GM12878 (cell line): ENCODE measurements around the gene ANO2.

Experiments used
- BHLHE40 ChIP-seq, 2 experiments: fragments of 450-650 bp in 1 of 2; IDR thresholded peaks; 2 replicates each; pipeline ENCODE4 v1.6.1; 2011 to 2017; ENCODE audit warnings: low read depth in 2 of 2, borderline replicate concordance in 1 of 2, improper control_type of control experiment in 1 of 2, low read length in 1 of 2, mild to moderate bottlenecking in 1 of 2
- CBFB ChIP-seq: IDR thresholded peaks from 2 replicates; pipeline ENCODE4 v1.6.1; 2016; ENCODE audit warnings: antibody characterized with exemption, low read depth
- CBX5 ChIP-seq: sonication (generic); IDR thresholded peaks from 2 replicates; pipeline ENCODE4 v1.6.1; 2016; ENCODE audit warnings: low read depth, moderate library complexity, mild to moderate bottlenecking, inconsistent platforms
- CHD1 ChIP-seq: IDR thresholded peaks from 2 replicates; pipeline ENCODE4 v1.6.1; 2012; ENCODE audit warnings: low read depth, low read length, improper control_type of control experiment
- EZH2 ChIP-seq: IDR thresholded peaks from 2 replicates; pipeline ENCODE4 v1.6.1; 2012; ENCODE audit warnings: low read depth, mild to moderate bottlenecking, control low read depth, inconsistent platforms, low read length, borderline replicate concordance; ENCODE audit not compliant: control insufficient read depth
- NFXL1 ChIP-seq: fragments of 450-650 bp; IDR thresholded peaks from 2 replicates; pipeline ENCODE4 v1.6.1; 2017; ENCODE audit warnings: antibody characterized with exemption, mild to moderate bottlenecking, borderline replicate concordance
- POLR2A ChIP-seq: IDR thresholded peaks from 2 replicates; pipeline ENCODE4 v1.6.1; 2011; ENCODE audit warnings: low read depth, mild to moderate bottlenecking, low read length
- RBBP5 ChIP-seq: fragments of 200-600 bp; sonication (generic); conservative IDR thresholded peaks from 2 replicates; pipeline ENCODE4 v1.6.1; 2016
- ZBTB4 ChIP-seq: fragments of 450-650 bp; formaldehyde crosslinking; IDR thresholded peaks from 2 replicates; pipeline ENCODE4 v1.4.0; 2022; ENCODE audit warnings: mild to moderate bottlenecking, moderate library complexity
- ZZZ3 ChIP-seq: IDR thresholded peaks from 2 replicates; pipeline ENCODE4 v1.6.1; 2011; ENCODE audit warnings: low read depth; ENCODE audit not compliant: control insufficient read depth, insufficient read length
- TF ChIP-seq, protein P1 (sequence below), 3 experiments: IDR thresholded peaks in 2 of 3; conservative IDR thresholded peaks in 1 of 3; 2 replicates each; pipeline ENCODE4 v1.5.1; 2011; ENCODE audit warnings: low read depth in 3 of 3, low read length in 3 of 3, mild to moderate bottlenecking in 3 of 3, control low read depth in 2 of 3, moderate library complexity in 2 of 3, inconsistent platforms in 1 of 3, mixed read lengths in 1 of 3; ENCODE audit not compliant: control insufficient read depth in 2 of 3, insufficient read depth in 1 of 3; ENCODE audit errors: extremely low read depth in 1 of 3
- TF ChIP-seq, protein P2 (sequence below): IDR thresholded peaks from 2 replicates; pipeline ENCODE4 v1.6.1; 2012; ENCODE audit warnings: low read depth, low read length, improper control_type of control experiment

GRCh38 chr12:5921966-5922899 is 22.8 kb downstream of the ANO2 start:
- no peak for TF ChIP-seq EZH2
- TF ChIP-seq, protein P1, sequence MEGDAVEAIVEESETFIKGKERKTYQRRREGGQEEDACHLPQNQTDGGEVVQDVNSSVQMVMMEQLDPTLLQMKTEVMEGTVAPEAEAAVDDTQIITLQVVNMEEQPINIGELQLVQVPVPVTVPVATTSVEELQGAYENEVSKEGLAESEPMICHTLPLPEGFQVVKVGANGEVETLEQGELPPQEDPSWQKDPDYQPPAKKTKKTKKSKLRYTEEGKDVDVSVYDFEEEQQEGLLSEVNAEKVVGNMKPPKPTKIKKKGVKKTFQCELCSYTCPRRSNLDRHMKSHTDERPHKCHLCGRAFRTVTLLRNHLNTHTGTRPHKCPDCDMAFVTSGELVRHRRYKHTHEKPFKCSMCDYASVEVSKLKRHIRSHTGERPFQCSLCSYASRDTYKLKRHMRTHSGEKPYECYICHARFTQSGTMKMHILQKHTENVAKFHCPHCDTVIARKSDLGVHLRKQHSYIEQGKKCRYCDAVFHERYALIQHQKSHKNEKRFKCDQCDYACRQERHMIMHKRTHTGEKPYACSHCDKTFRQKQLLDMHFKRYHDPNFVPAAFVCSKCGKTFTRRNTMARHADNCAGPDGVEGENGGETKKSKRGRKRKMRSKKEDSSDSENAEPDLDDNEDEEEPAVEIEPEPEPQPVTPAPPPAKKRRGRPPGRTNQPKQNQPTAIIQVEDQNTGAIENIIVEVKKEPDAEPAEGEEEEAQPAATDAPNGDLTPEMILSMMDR (IDR thresholded peaks at IDR 0.05 in 2 of 3, conservative IDR thresholded peaks at IDR 0.05 in 1 of 3; ENCODE audit: control insufficient read depth in 2 of 3, extremely low read depth in 1 of 3, insufficient read depth in 1 of 3, low read depth in 3 of 3, low read length in 3 of 3): no peak
- TF ChIP-seq CBX5: no peak
- TF ChIP-seq, protein P2, sequence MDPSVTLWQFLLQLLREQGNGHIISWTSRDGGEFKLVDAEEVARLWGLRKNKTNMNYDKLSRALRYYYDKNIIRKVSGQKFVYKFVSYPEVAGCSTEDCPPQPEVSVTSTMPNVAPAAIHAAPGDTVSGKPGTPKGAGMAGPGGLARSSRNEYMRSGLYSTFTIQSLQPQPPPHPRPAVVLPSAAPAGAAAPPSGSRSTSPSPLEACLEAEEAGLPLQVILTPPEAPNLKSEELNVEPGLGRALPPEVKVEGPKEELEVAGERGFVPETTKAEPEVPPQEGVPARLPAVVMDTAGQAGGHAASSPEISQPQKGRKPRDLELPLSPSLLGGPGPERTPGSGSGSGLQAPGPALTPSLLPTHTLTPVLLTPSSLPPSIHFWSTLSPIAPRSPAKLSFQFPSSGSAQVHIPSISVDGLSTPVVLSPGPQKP: no peak
- no peak for TF ChIP-seq POLR2A
- no peak for TF ChIP-seq BHLHE40 (IDR thresholded peaks at IDR 0.05; ENCODE audit: borderline replicate concordance in 1 of 2, low read depth in 2 of 2, low read length in 1 of 2)
- no peak for TF ChIP-seq ZZZ3
- no peak for TF ChIP-seq RBBP5
- TF ChIP-seq CBFB: no peak
- TF ChIP-seq CHD1: no peak
- TF ChIP-seq NFXL1: no peak
- TF ChIP-seq ZBTB4 (CRISPR knock-in tag): no peak
